ENCODE results near the gene LRP3.
"Not testable (repeated sequence)": the region's sequence is repeated elsewhere in the genome, so short reads cannot be mapped to it uniquely, and the experiment has no call there.

Gene LRP3

GRCh38 chr19:33177417-33177979 lies 16.6 kb upstream of the LRP3 start:
- no peak for DNase-seq

- no peak for DNase-seq
Observed at GRCh38 chr19:33186431-33187182, 7.5 kb upstream of the LRP3 start.

GRCh38 chr19:33187183-33187540 lies 7.0 kb upstream of the LRP3 start:
- no peak for DNase-seq

GRCh38 chr19:33189453-33189852 lies 4.7 kb upstream of the LRP3 start:
- no peak for DNase-seq

GRCh38 chr19:33191092-33191491 lies 3.0 kb upstream of the LRP3 start:
- not testable (repeated sequence) for DNase-seq

GRCh38 chr19:33191501-33191900 lies 2.6 kb upstream of the LRP3 start:
- no peak for DNase-seq

GRCh38 chr19:33192010-33192409 lies 2.1 kb upstream of the LRP3 start:
- DNase-seq: no peak

GRCh38 chr19:33193269-33193864 lies 763 bp upstream of the LRP3 start:
- no peak for DNase-seq

GRCh38 chr19:33194532-33194885 lies 379 bp downstream of the LRP3 start:
- no peak for DNase-seq

- DNase-seq: no peak
Observed at GRCh38 chr19:33194886-33195644, 935 bp downstream of the LRP3 start.

- DNase-seq: no peak
Observed at GRCh38 chr19:33195645-33196347, 1.7 kb downstream of the LRP3 start.

GRCh38 chr19:33196446-33197193 lies 2.5 kb downstream of the LRP3 start:
- no peak for DNase-seq

GRCh38 chr19:33197591-33198000 lies 3.5 kb downstream of the LRP3 start:
- no peak for DNase-seq

- DNase-seq: no peak
Observed at GRCh38 chr19:33198169-33198568, 4.0 kb downstream of the LRP3 start.

- no peak for DNase-seq
Observed at GRCh38 chr19:33199441-33200265, 5.5 kb downstream of the LRP3 start.

- no peak for DNase-seq
Observed at GRCh38 chr19:33201473-33201872, 7.3 kb downstream of the LRP3 start.

GRCh38 chr19:33201886-33202545 lies 7.9 kb downstream of the LRP3 start:
- no peak for DNase-seq

GRCh38 chr19:33202546-33203507 lies 8.7 kb downstream of the LRP3 start:
- no peak for DNase-seq

GRCh38 chr19:33203529-33203928 lies 9.4 kb downstream of the LRP3 start:
- no peak for DNase-seq

All from activated CD4-positive, alpha-beta T cell treated with anti-CD3 and anti-CD28 coated beads, Interleukin-2, amount 50 U/mL, for 4 hours (primary cell).